Osteocyte (in vitro differentiated cells): ENCODE results near the gene DNAH12. TPM values are rescaled to one million over a fixed set of nuclear protein-coding genes. Genes with fewer than 3 reads are reported as not detected.
"Not testable (repeated sequence)": the region's sequence is repeated elsewhere in the genome, so short reads cannot be mapped to it uniquely, and the experiment has no call there.

Source experiments
- DNase-seq: peaks from one replicate; pipeline ENCODE4 v3.0.0; 2021; ENCODE audit warnings: mixed read lengths; ENCODE audit not compliant: unreplicated experiment; ENCODE audit errors: extremely low spot score
- H3K27ac Mint-ChIP-seq: one replicate; pipeline ENCODE4 v1.8.0; 2021; ENCODE audit warnings: mild to moderate bottlenecking, mixed read lengths; ENCODE audit not compliant: unreplicated experiment
- H3K27me3 Mint-ChIP-seq: one replicate; pipeline ENCODE4 v1.8.0; 2021; ENCODE audit warnings: mixed read lengths; ENCODE audit not compliant: unreplicated experiment
- H3K36me3 Mint-ChIP-seq: one replicate; pipeline ENCODE4 v1.8.0; 2021; ENCODE audit warnings: mixed read lengths; ENCODE audit not compliant: unreplicated experiment
- H3K4me1 Mint-ChIP-seq: one replicate; pipeline ENCODE4 v1.8.0; 2021; ENCODE audit warnings: mixed read lengths; ENCODE audit not compliant: unreplicated experiment
- H3K4me3 Mint-ChIP-seq: one replicate; pipeline ENCODE4 v1.8.0; 2021; ENCODE audit warnings: mild to moderate bottlenecking, moderate library complexity, mixed read lengths; ENCODE audit not compliant: unreplicated experiment
- H3K9me3 Mint-ChIP-seq: one replicate; pipeline ENCODE4 v1.8.0; 2021; ENCODE audit warnings: mixed read lengths; ENCODE audit not compliant: unreplicated experiment
- total RNA-seq: library from RNA; stranded (reverse); gene quantifications from 2 replicates; pipeline ENCODE4 v1.2.1, GENCODE V29; 2021
- TF ChIP-seq, protein P1 (sequence below): fragments of 200-600 bp; sonication (generic); IDR thresholded peaks from 2 replicates; pipeline ENCODE4 v1.5.0; 2021; ENCODE audit warnings: antibody characterized with exemption, mild to moderate bottlenecking, moderate library complexity

Gene DNAH12
- total RNA-seq, 1 donor from 2014 or later, result 0.08 TPM

DNA sequence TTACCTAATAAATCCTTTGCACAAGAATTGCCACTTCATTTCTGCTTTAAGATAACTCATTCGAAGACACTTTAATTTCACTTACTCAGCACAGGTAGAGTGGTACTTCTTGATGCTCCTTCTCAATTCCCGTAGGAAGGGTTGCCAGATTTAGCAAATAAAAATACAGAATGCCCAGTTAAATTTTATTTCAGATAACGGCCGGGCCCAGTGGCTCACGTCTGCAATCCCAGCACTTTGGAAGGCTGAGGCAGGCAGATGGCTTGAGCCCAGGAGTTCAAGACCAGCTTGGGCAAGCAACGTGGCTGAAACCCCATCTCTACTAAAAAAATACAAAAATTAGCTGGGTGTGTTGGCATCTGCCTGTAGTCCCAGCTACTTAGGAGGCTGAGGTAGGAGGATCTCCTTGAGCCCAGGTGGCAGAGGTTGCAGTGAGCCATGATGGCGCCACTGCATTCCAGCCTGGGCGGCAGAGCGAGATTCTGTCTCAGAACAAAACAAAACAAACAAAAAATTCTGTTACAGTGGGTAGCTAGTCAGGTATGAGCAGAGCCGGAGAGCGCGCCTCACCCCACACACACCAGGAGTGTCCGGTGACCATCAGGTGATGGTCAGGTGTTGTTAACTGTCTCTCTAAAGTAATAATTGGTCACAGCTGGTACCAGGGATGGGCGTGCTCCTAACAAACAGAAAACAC lies 92.8 kb downstream of the DNAH12 start:
- DNase-seq, result no peak

DNA sequence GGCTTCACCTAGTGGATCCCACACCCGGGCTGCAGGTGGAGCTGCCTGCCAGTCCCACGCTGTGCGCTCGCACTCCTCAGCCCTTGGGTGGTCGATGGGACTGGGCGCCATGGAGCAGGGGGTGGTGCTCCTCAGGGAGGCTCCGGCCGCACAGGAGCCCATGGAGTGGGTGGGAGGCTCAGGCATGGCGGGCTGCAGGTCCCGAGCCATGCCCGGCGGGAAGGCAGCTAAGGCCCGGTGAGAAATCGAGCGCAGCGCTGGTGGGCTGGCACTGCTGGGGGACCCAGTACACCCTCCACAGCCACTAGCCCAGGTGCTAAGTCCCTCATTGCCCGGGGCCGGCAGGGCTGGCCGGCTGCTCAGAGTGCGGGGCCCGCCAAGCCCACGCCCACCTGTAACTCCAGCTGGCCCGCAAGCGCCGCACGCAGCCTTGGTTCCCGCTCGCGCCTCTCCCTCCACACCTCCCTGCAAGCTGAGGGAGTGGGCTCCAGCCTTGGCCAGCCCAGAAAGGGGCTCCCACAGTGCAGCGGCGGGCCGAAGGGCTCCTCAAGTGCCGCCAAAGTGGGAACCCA lies 94.8 kb downstream of the DNAH12 start:
- not testable (repeated sequence) for H3K4me3 Mint-ChIP-seq, DNase-seq, H3K4me1 Mint-ChIP-seq, H3K36me3 Mint-ChIP-seq, H3K9me3 Mint-ChIP-seq, H3K27ac Mint-ChIP-seq
- peaks cover 15% of the 10 kb centered on the region for H3K27me3 Mint-ChIP-seq

More for the DNA sequence above, 92.8 kb downstream of the DNAH12 start:
- H3K4me1 Mint-ChIP-seq, result no peaks in the 10 kb centered on the region
- TF ChIP-seq, protein P1, sequence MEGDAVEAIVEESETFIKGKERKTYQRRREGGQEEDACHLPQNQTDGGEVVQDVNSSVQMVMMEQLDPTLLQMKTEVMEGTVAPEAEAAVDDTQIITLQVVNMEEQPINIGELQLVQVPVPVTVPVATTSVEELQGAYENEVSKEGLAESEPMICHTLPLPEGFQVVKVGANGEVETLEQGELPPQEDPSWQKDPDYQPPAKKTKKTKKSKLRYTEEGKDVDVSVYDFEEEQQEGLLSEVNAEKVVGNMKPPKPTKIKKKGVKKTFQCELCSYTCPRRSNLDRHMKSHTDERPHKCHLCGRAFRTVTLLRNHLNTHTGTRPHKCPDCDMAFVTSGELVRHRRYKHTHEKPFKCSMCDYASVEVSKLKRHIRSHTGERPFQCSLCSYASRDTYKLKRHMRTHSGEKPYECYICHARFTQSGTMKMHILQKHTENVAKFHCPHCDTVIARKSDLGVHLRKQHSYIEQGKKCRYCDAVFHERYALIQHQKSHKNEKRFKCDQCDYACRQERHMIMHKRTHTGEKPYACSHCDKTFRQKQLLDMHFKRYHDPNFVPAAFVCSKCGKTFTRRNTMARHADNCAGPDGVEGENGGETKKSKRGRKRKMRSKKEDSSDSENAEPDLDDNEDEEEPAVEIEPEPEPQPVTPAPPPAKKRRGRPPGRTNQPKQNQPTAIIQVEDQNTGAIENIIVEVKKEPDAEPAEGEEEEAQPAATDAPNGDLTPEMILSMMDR, result no peak
- no peaks in the 10 kb centered on the region for H3K9me3 Mint-ChIP-seq
- no peaks in the 10 kb centered on the region for H3K36me3 Mint-ChIP-seq
- no peak overlapping the region for H3K4me3 Mint-ChIP-seq
- H3K27me3 Mint-ChIP-seq, result peaks cover 12% of the 10 kb centered on the region
- no peak overlapping the region for H3K27ac Mint-ChIP-seq

DNA sequence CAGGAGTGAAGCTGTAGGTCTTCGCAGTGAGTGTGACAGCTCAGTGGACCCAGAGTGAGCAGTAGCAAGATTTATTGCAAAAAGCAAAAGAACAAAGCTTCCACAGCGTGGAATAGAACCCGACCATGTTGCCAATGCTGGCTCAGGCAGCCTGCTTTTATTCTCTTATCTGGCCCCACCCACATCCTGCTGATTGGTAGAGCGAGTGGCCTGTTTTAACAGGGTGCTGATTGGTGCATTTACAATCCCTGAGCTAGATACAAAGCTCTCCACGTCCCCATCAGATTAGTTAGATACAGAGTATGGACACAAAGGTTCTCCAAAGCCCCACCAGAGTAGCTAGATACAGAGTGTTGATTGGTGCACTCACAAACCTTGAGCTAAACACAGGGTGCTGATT lies 95.7 kb downstream of the DNAH12 start:
- not testable (repeated sequence) for H3K9me3 Mint-ChIP-seq, H3K4me3 Mint-ChIP-seq, H3K36me3 Mint-ChIP-seq, H3K27ac Mint-ChIP-seq, DNase-seq, H3K4me1 Mint-ChIP-seq
- peaks cover 15% of the 10 kb centered on the region for H3K27me3 Mint-ChIP-seq

DNA sequence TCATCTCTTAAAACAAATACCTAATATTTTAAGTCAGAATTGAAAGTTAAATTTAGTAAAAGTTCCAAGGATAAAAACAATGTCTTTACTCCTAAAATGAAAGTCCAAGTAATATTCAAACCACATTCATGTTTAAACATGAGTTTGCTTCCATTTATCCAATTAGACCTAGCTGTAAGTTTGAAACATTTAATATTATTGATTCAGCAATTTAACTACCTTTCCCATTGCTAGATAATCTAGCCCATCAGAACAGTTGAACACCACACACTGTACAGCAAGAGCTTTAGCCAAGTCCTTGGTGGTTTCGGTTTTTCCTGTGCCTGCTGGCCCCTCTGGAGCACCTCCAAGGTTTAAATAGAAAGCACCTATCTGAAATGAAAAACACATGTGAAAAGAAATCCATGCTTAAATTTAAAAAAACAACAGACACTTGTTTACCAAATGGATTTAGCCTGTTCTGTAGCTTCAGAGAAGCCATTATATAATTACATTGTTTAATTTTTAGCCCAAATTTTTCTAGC lies 97.8 kb downstream of the DNAH12 start:
- Mint-ChIP-seq H3K9me3 (no peaks in the 10 kb centered on the region), H3K4me3 (no peak overlapping the region), H3K27me3 (peaks cover 18% of the 10 kb centered on the region), H3K27ac (no peak overlapping the region), H3K36me3 (no peaks in the 10 kb centered on the region), H3K4me1 (no peaks in the 10 kb centered on the region)
- TF ChIP-seq, protein P1, result no peak
- DNase-seq, result no peak

- H3K4me1 Mint-ChIP-seq, result no peaks in the 10 kb centered on the region
- H3K9me3 Mint-ChIP-seq, result no peaks in the 10 kb centered on the region
- peaks cover 2% of the 10 kb centered on the region for H3K36me3 Mint-ChIP-seq
- TF ChIP-seq, protein P1, result no peak
- H3K4me3 Mint-ChIP-seq, result no peak overlapping the region
- H3K27ac Mint-ChIP-seq, result no peak overlapping the region
- H3K27me3 Mint-ChIP-seq, result peaks cover 27% of the 10 kb centered on the region
- DNase-seq, result no peak
Measured at GRCh38 chr3:57444469-57444868, 99.7 kb downstream of the DNAH12 start.

DNA sequence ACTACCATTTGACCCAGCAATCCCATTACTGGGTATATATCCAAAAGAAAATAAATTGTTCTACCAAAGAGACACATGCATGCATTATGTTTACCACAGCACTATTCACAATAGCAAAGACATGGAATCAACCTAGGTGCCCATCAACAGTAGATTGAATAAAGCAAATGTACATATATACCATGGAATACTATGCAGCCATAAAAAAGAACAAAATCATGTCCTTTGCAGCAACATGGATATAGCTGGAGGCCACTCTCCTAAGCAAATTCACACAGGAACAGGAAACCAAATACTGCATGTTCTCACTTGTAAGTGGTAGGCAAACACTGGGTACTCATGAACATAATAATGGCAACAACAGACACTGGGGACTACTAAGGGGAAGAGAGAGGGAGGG lies 104.0 kb downstream of the DNAH12 start:
- not testable (repeated sequence) for H3K9me3 Mint-ChIP-seq, H3K36me3 Mint-ChIP-seq, H3K4me3 Mint-ChIP-seq, H3K4me1 Mint-ChIP-seq, H3K27ac Mint-ChIP-seq, DNase-seq
- H3K27me3 Mint-ChIP-seq, result peaks cover 23% of the 10 kb centered on the region

DNA sequence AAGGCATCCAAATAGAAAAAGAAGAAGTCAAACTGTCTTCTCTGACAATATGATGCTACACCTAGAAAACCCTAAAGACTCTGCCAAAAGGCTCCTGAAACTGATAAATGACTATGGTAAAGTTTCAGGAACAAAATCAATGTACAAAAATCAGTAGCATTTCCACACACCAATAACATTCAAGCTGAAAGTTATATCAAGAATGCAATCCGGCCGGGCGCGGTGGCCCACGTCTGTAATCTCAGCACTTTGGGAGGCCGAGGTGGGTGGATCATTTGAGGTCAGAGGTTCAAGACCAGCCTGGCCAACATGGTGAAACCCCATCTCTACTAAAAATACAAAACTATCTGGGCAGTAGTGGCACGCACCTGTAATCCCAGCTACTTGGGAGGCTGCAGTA lies 105.7 kb downstream of the DNAH12 start:
- H3K36me3 Mint-ChIP-seq, result not testable (repeated sequence)

More for the DNA sequence above, 105.7 kb downstream of the DNAH12 start:
- DNase-seq, H3K9me3 Mint-ChIP-seq, H3K4me3 Mint-ChIP-seq, H3K27ac Mint-ChIP-seq, H3K4me1 Mint-ChIP-seq: not testable (repeated sequence)
- H3K27me3 Mint-ChIP-seq, result peaks cover 19% of the 10 kb centered on the region
